ENCODE measurements around the gene CIDEA.
"Not testable (repeated sequence)": the region's sequence is repeated elsewhere in the genome, so short reads cannot be mapped to it uniquely, and the experiment has no call there.

Gene CIDEA

GRCh38 chr18:12254136-12254819, at the start of gene CIDEA:
Gene CIDEA (plus strand): TSS chr18:12254361. CDS start chr18:12254384, 23 bp downstream.
- CTCF ChIA-PET = no interaction called here
- POLR2A ChIA-PET = no interaction called here
- no peak for DNase-seq (ENCODE audit: extremely low spot score)
- no peak for TF ChIP-seq CTCF (IDR thresholded peaks at IDR 0.05; ENCODE audit: control extremely low read depth, extremely low read depth, low read depth, missing control alignments)

- DNase-seq (ENCODE audit: extremely low spot score); CTCF ChIA-PET; POLR2A ChIA-PET: not testable (repeated sequence)
Observed at GRCh38 chr18:12208296-12209153, 45.6 kb upstream of the CIDEA start.

- POLR2A ChIA-PET; DNase-seq (ENCODE audit: extremely low spot score); CTCF ChIA-PET: not testable (repeated sequence)
Observed at GRCh38 chr18:12212308-12212707, 41.9 kb upstream of the CIDEA start.

- DNase-seq (ENCODE audit: extremely low spot score); POLR2A ChIA-PET; CTCF ChIA-PET: not testable (repeated sequence)
Observed at GRCh38 chr18:12214296-12215005, 39.7 kb upstream of the CIDEA start.

GRCh38 chr18:12216471-12216870, 37.7 kb upstream of the CIDEA start:
- POLR2A ChIA-PET; DNase-seq (ENCODE audit: extremely low spot score); CTCF ChIA-PET: not testable (repeated sequence)

GRCh38 chr18:12218603-12219002, 35.6 kb upstream of the CIDEA start:
- DNase-seq (ENCODE audit: extremely low spot score); CTCF ChIA-PET; POLR2A ChIA-PET: not testable (repeated sequence)

GRCh38 chr18:12222041-12222440, 32.1 kb upstream of the CIDEA start:
- POLR2A ChIA-PET; CTCF ChIA-PET; DNase-seq (ENCODE audit: extremely low spot score): not testable (repeated sequence)

- DNase-seq (ENCODE audit: extremely low spot score); CTCF ChIA-PET; POLR2A ChIA-PET: not testable (repeated sequence)
Observed at GRCh38 chr18:12223326-12223725, 30.8 kb upstream of the CIDEA start.

GRCh38 chr18:12226807-12227206, 27.4 kb upstream of the CIDEA start:
- DNase-seq (ENCODE audit: extremely low spot score); POLR2A ChIA-PET: not testable (repeated sequence)
- CTCF ChIA-PET = interaction anchor here (1.8 kb wide), 1 partner anchor 10 kb away, joined by 6 read pairs; no protein-coding TSS in a partner anchor

- DNase-seq (ENCODE audit: extremely low spot score); CTCF ChIA-PET; POLR2A ChIA-PET: not testable (repeated sequence)
Observed at GRCh38 chr18:12227399-12228186, 26.6 kb upstream of the CIDEA start.

GRCh38 chr18:12228308-12228707, 25.9 kb upstream of the CIDEA start:
- DNase-seq (ENCODE audit: extremely low spot score); POLR2A ChIA-PET: not testable (repeated sequence)

GRCh38 chr18:12230561-12230960, 23.6 kb upstream of the CIDEA start:
- DNase-seq (ENCODE audit: extremely low spot score); POLR2A ChIA-PET; CTCF ChIA-PET: not testable (repeated sequence)

More at GRCh38 chr18:12228308-12228707, 25.9 kb upstream of the CIDEA start:
- CTCF ChIA-PET = not testable (repeated sequence)

All from GM10248 (cell line).